Measurements from ENCODE around the gene MYLK2.

MYLK2 gene

GRCh38 chr20:31861385-31862156 lies 42.4 kb downstream of the MYLK2 start:
- H3K36me3 ChIP-seq (ENCODE audit: insufficient read depth, low read length), result no peaks in the 10 kb centered on the region
- no peak overlapping the region for H3K9ac ChIP-seq (ENCODE audit: low read depth, low read length)
- H3K4me3 ChIP-seq (ENCODE audit: low read length), result peak overlapping the region; percentile 62
- peak overlapping the region; percentile 80 for H3K4me2 ChIP-seq (ENCODE audit: low read length)
- H3K4me1 ChIP-seq (ENCODE audit: control insufficient read depth, insufficient read depth, low read length), result peaks cover 5% of the 10 kb centered on the region
- peaks cover 97% of the 10 kb centered on the region for H3K27me3 ChIP-seq (ENCODE audit: control insufficient read depth, insufficient read depth, low read length)
- H3K9me3 ChIP-seq (replicated peaks; ENCODE audit: low read length), result no peaks in the 10 kb centered on the region

GRCh38 chr20:31862157-31862470 lies 43.0 kb downstream of the MYLK2 start:
- no peaks in the 10 kb centered on the region for H3K36me3 ChIP-seq (ENCODE audit: insufficient read depth, low read length)
- no peak overlapping the region for H3K4me2 ChIP-seq (ENCODE audit: low read length)
- peaks cover 96% of the 10 kb centered on the region for H3K27me3 ChIP-seq (ENCODE audit: control insufficient read depth, insufficient read depth, low read length)
- no peak overlapping the region for H3K4me3 ChIP-seq (ENCODE audit: low read length)
- H3K9me3 ChIP-seq (replicated peaks; ENCODE audit: low read length), result no peaks in the 10 kb centered on the region
- peaks cover 5% of the 10 kb centered on the region for H3K4me1 ChIP-seq (ENCODE audit: control insufficient read depth, insufficient read depth, low read length)
- H3K9ac ChIP-seq (ENCODE audit: low read depth, low read length), result no peak overlapping the region

DNA sequence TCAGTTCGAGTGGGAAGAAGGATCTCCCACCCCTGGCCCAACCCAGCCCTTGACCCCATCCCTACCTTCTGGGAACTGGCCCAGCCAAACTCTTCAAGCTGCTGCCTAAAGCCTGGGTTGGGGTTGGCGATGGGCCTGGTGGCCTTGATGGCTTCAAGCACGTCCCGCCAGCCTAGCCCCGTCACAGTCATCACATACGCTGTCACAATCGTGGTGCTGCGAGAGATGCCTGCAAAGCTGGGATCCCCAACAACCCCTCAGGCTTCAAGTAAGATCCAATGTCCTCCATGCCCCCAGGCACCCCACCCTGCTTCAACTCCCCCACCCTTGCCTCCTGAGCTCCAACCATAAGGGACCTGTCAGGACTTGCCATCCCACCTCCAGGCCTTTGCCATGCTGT lies 43.4 kb downstream of the MYLK2 start:
- Histone ChIP-seq H3K4me3 (ENCODE audit: low read length) (no peak overlapping the region), H3K4me2 (ENCODE audit: low read length) (no peak overlapping the region), H3K9me3 (replicated peaks; ENCODE audit: low read length) (no peaks in the 10 kb centered on the region), H3K9ac (ENCODE audit: low read depth, low read length) (no peak overlapping the region), H3K4me1 (ENCODE audit: control insufficient read depth, insufficient read depth, low read length) (peaks cover 5% of the 10 kb centered on the region), H3K27me3 (ENCODE audit: control insufficient read depth, insufficient read depth, low read length) (peaks cover 92% of the 10 kb centered on the region), H3K36me3 (ENCODE audit: insufficient read depth, low read length) (no peaks in the 10 kb centered on the region)

- peaks cover 88% of the 10 kb centered on the region for H3K27me3 ChIP-seq (ENCODE audit: control insufficient read depth, insufficient read depth, low read length)
These were observed 44.3 kb downstream of the MYLK2 start for GRCh38 chr20:31863296-31864085.

GRCh38 chr20:31864521-31865400 lies 45.6 kb downstream of the MYLK2 start:
- Histone ChIP-seq H3K4me2 (ENCODE audit: low read length) (no peak overlapping the region), H3K36me3 (ENCODE audit: insufficient read depth, low read length) (no peaks in the 10 kb centered on the region), H3K4me3 (ENCODE audit: low read length) (no peak overlapping the region), H3K9ac (ENCODE audit: low read depth, low read length) (no peak overlapping the region), H3K9me3 (replicated peaks; ENCODE audit: low read length) (no peaks in the 10 kb centered on the region), H3K4me1 (ENCODE audit: control insufficient read depth, insufficient read depth, low read length) (peaks cover 5% of the 10 kb centered on the region), H3K27me3 (ENCODE audit: control insufficient read depth, insufficient read depth, low read length) (peaks cover 88% of the 10 kb centered on the region)

More at GRCh38 chr20:31863296-31864085, 44.3 kb downstream of the MYLK2 start:
- H3K4me1 ChIP-seq (ENCODE audit: control insufficient read depth, insufficient read depth, low read length), result peaks cover 5% of the 10 kb centered on the region
- no peak overlapping the region for H3K4me3 ChIP-seq (ENCODE audit: low read length)
- H3K9ac ChIP-seq (ENCODE audit: low read depth, low read length), result no peak overlapping the region
- H3K36me3 ChIP-seq (ENCODE audit: insufficient read depth, low read length), result no peaks in the 10 kb centered on the region
- no peaks in the 10 kb centered on the region for H3K9me3 ChIP-seq (replicated peaks; ENCODE audit: low read length)
- no peak overlapping the region for H3K4me2 ChIP-seq (ENCODE audit: low read length)

DNA sequence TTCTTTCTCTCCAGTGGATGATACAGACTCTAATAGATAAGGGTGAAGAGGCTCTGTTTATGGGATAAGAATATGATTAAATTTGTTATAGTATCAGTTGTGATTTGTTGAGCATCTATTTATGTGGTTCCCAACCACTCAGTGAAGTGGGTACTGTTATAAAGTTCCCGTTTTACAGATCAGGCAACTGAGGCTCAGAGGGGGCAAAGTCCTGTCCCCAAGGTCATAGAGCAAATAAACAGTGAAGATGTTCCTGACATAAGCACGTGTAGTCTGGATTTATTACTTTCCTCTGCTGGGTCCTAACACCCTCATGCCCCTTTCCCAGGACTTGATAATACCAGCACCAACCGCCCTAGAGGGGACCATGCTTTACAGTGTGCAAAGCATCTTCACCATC lies 47.1 kb downstream of the MYLK2 start:
- Histone ChIP-seq H3K9ac (ENCODE audit: low read depth, low read length) (no peak overlapping the region), H3K36me3 (ENCODE audit: insufficient read depth, low read length) (no peaks in the 10 kb centered on the region), H3K4me1 (ENCODE audit: control insufficient read depth, insufficient read depth, low read length) (peaks cover 8% of the 10 kb centered on the region), H3K4me3 (ENCODE audit: low read length) (no peak overlapping the region), H3K9me3 (replicated peaks; ENCODE audit: low read length) (no peaks in the 10 kb centered on the region), H3K4me2 (ENCODE audit: low read length) (no peak overlapping the region), H3K27me3 (ENCODE audit: control insufficient read depth, insufficient read depth, low read length) (peaks cover 88% of the 10 kb centered on the region)

- Histone ChIP-seq H3K4me3 (ENCODE audit: low read length) (no peak overlapping the region), H3K27me3 (ENCODE audit: control insufficient read depth, insufficient read depth, low read length) (peaks cover 84% of the 10 kb centered on the region)
These were observed 49.9 kb downstream of the MYLK2 start for GRCh38 chr20:31868853-31869672.

GRCh38 chr20:31869673-31869941 lies 50.5 kb downstream of the MYLK2 start:
- Histone ChIP-seq H3K36me3 (ENCODE audit: insufficient read depth, low read length) (no peaks in the 10 kb centered on the region), H3K9me3 (replicated peaks; ENCODE audit: low read length) (no peaks in the 10 kb centered on the region), H3K4me3 (ENCODE audit: low read length) (peak overlapping the region; percentile 67), H3K4me1 (ENCODE audit: control insufficient read depth, insufficient read depth, low read length) (peaks cover 6% of the 10 kb centered on the region), H3K27me3 (ENCODE audit: control insufficient read depth, insufficient read depth, low read length) (peaks cover 81% of the 10 kb centered on the region), H3K9ac (ENCODE audit: low read depth, low read length) (no peak overlapping the region), H3K4me2 (ENCODE audit: low read length) (peak overlapping the region; percentile 93)

More at GRCh38 chr20:31868853-31869672, 49.9 kb downstream of the MYLK2 start:
- Histone ChIP-seq H3K9ac (ENCODE audit: low read depth, low read length) (no peak overlapping the region), H3K36me3 (ENCODE audit: insufficient read depth, low read length) (no peaks in the 10 kb centered on the region), H3K4me1 (ENCODE audit: control insufficient read depth, insufficient read depth, low read length) (peaks cover 6% of the 10 kb centered on the region), H3K4me2 (ENCODE audit: low read length) (no peak overlapping the region), H3K9me3 (replicated peaks; ENCODE audit: low read length) (no peaks in the 10 kb centered on the region)

DNA sequence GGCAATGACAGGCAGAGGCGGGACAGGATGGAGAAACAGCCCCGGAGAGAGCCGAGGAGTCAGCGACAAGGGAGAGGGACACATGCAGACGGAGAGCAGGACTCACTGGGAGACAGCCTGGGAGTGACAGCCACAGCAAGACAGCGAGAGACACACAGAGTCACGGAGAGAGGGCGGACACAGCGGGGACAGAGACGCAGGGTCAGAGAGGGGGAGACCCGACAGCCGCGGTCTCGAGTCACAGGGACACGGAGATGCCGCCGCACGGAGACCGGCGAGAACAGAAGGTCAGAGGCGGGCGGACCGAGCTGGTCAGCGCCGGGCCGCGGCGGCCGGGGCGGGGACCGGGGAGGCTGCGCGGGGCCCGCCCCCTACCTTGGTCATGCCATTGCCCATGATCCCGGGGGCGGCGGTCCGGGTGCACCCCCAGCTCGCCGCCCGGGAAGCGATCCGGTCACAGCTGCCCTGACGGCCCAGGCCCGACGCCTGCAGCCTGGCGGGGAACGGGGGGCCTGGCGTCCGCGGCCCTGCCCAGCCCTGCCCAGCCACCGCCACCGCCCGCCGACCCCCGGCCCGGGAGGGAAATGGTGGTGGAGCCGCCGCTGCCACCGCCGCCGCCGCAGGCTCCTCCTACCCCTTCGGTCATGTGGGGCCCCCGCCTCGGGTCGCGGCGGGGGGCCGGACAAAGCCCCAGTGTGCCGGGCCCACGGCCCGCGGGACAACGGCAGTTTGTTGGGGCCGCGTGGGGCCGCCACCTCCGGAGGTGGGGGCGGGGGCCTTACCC lies 51.0 kb downstream of the MYLK2 start, which contains the start of the genes DUSP15 and TTLL9:
Gene DUSP15 (minus strand): TSS at position 586 of the 784 bp plus-strand sequence. CDS start 190 bp downstream, at position 396.
Gene TTLL9 (plus strand): TSS at position 693 of the 784 bp plus-strand sequence. CDS start 493 bp downstream, outside the sequence.
- Histone ChIP-seq H3K4me1 (ENCODE audit: control insufficient read depth, insufficient read depth, low read length) (peaks cover 6% of the 10 kb centered on the region), H3K36me3 (ENCODE audit: insufficient read depth, low read length) (no peaks in the 10 kb centered on the region), H3K4me3 (ENCODE audit: low read length) (peak within 1 kb of the TSS; percentile 67), H3K4me2 (ENCODE audit: low read length) (peak within 1 kb of the TSS; percentile 93), H3K27me3 (ENCODE audit: control insufficient read depth, insufficient read depth, low read length) (peaks cover 81% of the 10 kb centered on the region), H3K9ac (ENCODE audit: low read depth, low read length) (peak within 1 kb of the TSS; percentile 38), H3K9me3 (replicated peaks; ENCODE audit: low read length) (no peaks in the 10 kb centered on the region)

Measured in skeletal muscle satellite cell (primary cell).